ENCODE data around the gene HBZ. TPM values are rescaled to one million over a fixed set of nuclear protein-coding genes. Genes with fewer than 3 reads are reported as not detected.
"Not testable (repeated sequence)": the region's sequence is repeated elsewhere in the genome, so short reads cannot be mapped to it uniquely, and the experiment has no call there.

Gene HBZ
- total RNA-seq, 1 donor from 2014 or later: not detected

DNA sequence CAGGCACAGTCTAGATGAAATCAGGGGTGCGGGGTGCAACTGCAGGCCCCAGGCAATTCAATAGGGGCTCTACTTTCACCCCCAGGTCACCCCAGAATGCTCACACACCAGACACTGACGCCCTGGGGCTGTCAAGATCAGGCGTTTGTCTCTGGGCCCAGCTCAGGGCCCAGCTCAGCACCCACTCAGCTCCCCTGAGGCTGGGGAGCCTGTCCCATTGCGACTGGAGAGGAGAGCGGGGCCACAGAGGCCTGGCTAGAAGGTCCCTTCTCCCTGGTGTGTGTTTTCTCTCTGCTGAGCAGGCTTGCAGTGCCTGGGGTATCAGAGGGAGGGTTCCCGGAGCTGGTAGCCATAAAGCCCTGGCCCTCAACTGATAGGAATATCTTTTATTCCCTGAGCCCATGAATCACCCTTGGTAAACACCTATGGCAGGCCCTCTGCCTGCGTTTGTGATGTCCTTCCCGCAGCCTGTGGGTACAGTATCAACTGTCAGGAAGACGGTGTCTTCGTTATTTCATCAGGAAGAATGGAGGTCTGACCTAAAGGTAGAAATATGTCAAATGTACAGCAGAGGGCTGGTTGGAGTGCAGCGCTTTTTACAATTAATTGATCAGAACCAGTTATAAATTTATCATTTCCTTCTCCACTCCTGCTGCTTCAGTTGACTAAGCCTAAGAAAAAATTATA, 25.7 kb downstream of the HBZ start:
- DNase-seq (ENCODE audit: low spot score): no peak

DNA sequence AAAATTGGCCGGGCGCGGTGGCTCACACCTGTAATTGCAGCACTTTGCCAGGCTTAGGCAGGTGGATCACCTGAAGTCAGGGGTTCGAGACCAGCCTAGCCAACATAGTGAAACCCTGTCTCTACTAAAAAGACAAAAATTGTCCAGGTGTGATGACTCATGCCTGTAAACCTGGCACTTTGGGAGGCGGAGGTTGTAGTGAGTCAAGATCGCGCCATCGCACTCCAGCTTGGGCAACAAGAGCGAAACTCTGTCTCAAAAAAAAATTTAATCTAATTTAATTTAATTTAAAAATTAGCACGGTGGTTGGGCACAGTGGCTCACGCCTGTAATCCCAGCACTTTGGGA, 26.2 kb downstream of the HBZ start:
- no peak for DNase-seq (ENCODE audit: low spot score)

DNA sequence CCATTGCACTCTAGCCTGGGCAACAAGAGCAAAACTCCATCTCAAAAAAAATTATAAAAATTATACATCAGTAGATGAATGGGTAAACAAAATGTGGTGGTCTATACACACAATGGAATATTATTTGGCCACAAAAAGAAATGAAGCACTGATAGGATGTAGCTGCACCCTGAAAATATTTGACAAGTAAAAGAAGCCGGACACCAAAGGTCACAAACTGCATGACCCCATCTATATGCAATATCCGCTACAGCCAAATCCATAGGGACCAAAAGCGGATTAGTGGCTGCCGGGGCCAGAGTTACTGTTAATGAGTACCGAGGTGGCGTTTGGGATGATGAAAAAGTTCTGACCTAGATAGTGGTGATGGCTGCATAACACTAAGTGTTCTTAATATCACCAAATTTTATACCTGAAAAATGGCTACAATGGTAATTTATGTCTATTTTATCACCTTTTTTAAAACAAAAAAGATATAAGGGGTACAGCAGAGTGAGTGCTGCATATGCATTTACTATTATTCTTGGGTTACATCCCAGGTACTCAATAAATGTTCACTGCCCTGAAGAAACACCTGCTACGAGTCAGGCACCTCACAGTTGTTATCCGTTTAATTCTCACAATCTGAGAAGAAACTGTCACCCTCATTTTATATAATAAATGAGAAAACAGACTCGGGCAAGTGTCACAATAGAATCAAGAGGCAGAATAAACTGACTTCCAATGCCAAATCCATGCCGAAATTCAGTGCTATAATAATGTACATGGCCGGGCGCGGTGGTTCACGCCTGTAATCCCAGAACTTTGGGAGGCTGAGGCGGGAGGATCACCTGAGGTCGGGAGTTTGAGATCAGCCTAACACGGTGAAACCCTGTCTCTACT, 27.0 kb downstream of the HBZ start:
- no peak for DNase-seq (ENCODE audit: low spot score)

DNA sequence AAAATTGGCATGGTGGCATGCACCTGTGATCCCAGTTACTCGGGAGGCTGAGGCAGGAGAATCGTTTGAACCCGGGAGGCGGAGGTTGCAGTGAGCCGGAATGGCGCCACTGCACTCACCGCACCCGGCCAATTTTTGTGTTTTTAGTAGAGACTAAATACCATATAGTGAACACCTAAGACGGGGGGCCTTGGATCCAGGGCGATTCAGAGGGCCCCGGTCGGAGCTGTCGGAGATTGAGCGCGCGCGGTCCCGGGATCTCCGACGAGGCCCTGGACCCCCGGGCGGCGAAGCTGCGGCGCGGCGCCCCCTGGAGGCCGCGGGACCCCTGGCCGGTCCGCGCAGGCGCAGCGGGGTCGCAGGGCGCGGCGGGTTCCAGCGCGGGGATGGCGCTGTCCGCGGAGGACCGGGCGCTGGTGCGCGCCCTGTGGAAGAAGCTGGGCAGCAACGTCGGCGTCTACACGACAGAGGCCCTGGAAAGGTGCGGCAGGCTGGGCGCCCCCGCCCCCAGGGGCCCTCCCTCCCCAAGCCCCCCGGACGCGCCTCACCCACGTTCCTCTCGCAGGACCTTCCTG, 27.7 kb downstream of the HBZ start, which contains the start of gene HBQ1:
HBQ1 (plus strand) TSS at position 359 of the 575 bp plus-strand sequence; CDS start at position 387, 28 bp downstream.
- DNase-seq (ENCODE audit: low spot score): no peak

DNA sequence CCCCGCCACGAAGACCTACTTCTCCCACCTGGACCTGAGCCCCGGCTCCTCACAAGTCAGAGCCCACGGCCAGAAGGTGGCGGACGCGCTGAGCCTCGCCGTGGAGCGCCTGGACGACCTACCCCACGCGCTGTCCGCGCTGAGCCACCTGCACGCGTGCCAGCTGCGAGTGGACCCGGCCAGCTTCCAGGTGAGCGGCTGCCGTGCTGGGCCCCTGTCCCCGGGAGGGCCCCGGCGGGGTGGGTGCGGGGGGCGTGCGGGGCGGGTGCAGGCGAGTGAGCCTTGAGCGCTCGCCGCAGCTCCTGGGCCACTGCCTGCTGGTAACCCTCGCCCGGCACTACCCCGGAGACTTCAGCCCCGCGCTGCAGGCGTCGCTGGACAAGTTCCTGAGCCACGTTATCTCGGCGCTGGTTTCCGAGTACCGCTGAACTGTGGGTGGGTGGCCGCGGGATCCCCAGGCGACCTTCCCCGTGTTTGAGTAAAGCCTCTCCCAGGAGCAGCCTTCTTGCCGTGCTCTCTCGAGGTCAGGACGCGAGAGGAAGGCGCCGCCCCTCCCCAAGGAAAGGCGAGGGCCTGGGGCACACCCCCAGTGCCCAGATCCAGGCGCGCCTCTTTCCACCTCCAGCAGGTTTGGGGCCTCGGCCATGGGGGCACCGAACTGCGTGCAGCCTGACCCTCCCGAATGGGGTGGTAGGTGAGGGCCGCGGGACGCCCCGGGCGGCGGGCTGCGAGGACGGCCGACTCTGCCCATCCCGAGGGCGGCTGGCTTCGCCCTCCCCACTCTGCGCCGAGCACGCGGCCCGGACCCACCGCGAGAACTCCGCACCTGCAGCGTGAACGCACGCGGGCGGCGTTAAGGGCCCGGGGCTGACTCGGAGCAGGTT, 28.5 kb downstream of the HBZ start:
- DNase-seq (ENCODE audit: low spot score): peak; percentile 93

DNA sequence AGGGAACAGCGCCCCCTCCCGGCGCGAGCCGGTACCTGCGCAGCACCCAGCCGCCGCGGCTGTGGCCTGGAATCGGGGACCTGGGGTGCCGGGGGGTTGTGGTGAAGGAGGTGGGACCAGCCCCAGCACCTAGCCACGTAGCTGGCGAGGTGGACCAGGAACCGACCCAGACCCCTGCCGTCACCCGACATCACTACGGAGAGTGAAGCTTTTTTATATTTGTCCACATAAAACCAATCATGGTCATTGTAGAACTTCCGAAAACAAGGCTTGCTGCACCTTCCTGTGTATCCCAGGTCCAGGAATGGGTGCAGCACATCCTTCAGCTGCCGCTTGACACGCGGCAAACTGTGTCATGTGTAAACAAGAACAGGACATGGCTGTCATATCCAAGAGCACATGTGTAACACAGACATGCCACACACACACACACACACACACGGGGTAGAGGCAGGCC, 29.1 kb downstream of the HBZ start:
- DNase-seq (ENCODE audit: low spot score): no peak

DNA sequence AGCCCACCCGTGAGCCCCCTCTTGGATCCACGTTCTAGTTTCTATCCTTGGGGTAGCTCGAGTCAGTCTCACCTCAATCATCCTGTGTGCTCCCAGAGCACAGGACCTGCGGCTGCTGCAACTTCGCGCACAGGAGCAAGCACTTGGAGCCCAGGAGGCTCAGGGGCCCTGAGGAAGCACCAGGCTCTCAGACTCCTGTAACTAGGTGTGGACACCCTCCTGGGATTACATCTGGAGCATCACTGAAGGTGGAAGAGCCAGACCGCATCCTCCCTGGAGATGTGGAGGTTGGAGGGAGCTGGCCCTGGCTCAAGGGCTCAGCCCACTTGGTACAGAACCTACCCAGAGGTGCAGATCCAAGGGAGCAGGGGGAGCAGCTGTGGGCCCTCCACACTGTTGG, 30.6 kb downstream of the HBZ start:
- DNase-seq (ENCODE audit: low spot score): no peak

DNA sequence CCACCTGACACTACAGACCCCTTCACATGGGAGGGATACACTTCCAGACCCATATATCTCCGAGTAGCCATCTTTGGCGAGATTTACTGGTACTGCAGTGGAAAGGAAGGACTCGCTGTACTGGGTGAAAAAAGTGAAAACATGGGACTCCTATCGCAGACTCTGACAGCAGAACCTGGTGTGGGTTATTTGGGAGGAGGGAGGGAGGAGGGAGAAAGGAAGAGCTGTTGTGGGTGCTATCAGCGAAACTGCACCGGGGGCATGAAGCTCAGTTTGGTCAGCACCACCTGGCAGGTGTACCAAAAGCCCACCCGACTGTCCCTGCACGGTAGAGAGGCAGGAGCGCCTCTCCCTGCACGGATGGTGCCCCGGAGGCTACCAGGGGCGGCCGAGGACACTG, 32.8 kb downstream of the HBZ start:
- no peak for DNase-seq (ENCODE audit: low spot score)

DNA sequence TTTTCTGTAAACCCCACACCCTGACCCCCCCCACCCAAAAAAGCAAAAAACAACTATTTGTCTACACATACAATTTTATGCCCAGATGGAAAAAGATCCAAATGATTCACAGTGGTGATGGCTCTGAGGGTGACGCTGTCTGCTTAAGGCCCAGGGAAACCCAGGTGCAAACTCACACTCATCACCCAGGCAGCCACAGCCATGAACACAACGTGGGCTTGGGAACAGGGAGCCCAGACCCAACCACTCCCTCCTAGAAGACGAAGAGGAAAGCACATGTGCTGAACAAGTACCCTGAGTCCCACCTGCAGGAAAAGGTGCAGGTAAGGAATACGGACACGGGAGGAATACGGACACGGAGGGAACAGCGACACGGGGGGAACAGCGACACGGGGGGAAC, 33.2 kb downstream of the HBZ start:
- DNase-seq (ENCODE audit: low spot score): no peak

DNA sequence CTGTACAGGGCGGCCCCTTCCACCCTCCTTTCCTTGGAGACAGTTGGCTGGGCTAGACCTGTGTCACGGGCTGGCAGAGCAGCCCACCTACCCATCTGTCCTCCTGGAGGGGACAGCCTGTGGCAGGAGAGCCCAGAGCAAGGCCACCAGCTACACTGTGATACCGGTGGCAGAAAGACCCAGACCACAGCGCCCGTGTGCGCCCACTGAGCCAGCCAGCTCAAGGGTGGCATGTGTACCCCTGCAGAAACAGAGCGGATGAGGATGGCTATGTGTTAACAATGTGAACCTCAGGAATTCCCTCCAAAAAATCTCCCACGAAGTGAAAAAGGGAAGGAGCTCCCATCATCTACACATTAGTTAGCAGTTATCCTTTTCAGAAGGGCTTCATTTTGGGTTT, 34.9 kb downstream of the HBZ start:
- DNase-seq (ENCODE audit: low spot score): no peak

DNA sequence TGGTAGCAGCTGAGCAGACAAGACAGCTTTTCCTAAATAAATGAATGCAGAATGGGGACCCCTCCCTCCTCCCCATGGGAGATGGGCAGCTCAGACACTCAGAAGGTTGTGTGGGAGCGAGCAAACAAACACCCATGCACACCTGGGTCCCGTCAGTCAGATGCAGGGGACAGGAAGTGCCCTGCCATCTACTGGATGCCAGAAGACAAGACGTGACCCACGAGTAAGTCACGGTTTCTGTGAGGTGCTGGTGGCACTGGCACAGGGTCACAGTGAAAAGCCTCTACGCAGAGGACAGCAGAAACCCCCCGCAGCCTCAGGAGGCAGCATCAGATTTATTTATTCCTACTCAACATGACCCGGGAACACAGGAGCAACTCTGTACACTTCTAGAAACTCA, 36.2 kb downstream of the HBZ start:
- no peak for DNase-seq (ENCODE audit: low spot score)

DNA sequence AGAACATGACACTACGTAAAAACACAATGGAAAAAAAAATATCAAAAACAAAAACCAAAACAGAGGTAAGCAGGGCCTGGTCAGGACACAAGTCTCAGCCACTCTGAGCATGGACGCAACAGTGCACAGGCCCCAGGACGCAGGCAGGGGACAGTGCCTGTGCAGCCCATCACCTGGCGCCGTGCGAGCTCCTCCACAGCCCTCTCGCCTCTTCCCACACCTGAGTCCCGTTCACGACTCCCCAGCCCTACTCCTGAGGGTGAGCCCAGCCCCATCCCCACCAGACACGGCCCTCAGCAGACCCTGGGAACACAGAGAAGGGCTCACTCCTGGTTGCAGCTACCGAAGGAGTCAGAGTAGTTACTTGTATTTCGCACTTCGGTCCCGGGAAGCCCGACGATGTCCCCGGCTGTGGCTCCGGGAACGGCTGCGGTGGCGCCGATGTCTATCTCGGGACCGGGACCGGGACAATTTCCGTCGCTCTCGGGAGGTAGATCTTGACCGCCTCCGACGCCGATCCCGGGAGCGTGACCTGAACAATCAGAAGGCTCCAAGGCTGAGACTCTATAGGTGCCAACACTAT, 37.3 kb downstream of the HBZ start:
- DNase-seq (ENCODE audit: low spot score): no peak

DNA sequence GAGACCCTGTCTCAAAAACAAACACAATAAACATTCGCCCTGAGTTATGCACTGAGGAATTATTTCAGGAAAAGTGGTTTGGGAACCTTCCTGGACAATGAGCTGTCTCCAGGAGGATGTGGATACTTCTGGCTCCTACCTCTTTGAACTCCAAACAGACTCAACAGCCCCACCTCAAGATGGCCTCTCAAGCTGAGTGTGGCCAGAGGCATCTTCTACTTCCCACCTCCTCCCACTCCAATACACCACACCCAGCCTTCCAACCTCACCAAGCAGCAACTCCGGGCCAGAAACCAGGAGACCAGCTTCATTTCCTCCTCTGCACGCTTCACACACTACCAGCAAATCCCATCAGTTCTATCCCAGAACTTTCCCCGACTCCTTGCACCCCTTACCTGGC, 39.4 kb downstream of the HBZ start:
- DNase-seq (ENCODE audit: low spot score): no peak

DNA sequence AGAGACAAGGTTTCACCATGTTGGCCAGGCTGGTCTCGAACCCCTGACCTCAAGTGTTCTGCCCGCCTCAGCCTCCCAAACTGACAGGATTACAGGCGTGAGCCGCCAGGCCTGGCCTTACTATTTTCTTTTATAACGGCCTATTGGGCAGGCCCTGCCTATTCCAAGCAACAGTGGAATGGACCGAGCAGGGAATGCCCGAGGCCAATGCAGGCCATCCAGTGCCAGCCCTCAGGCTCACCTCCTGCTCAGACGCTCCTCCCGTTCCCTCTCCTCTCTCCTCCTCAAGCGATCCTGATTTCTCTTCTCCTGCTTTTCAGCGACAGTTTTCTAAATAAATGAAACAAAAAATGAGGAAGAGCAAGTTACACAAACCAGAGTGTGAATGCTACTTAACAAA, 40.2 kb downstream of the HBZ start:
- DNase-seq (ENCODE audit: low spot score): no peak

DNA sequence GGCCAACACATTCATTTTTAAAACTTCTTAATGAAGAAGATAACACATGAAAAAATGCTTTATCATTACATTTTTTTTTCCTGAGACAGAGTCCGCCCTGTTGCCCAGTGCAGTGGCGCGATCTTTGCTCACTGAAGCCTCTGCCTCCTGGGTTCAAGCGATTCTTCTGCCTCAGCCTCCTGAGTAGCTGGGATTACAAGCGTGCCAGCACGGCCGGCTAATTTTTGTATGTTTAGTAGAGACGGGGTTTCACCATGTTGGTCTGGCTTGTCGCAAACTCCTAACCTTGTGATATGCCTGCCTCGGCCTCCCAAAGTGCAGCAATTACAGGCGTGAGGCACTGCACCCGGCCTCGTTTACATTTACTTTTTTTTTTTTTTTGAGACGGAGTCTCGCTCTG, 41.0 kb downstream of the HBZ start:
- no peak for DNase-seq (ENCODE audit: low spot score)

DNA sequence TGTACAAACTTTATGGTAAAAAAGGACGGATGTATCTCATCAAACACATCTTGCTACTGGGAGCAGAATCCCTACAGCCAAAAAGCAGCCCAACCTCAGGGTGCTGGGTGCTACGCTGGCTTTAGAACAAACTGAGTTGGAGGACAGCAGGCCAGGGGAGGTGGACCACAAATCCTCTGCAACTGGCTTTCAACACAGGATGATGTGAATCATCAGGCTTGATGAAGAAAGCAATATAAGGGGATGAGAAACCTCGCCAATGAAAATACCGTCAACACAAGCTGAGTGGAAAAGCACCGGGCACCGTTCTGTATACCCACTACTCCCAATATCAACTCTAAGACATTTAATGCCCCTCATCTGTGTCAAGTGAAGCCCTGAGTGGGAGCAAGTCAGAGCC, 42.1 kb downstream of the HBZ start:
- DNase-seq (ENCODE audit: low spot score): no peak

DNA sequence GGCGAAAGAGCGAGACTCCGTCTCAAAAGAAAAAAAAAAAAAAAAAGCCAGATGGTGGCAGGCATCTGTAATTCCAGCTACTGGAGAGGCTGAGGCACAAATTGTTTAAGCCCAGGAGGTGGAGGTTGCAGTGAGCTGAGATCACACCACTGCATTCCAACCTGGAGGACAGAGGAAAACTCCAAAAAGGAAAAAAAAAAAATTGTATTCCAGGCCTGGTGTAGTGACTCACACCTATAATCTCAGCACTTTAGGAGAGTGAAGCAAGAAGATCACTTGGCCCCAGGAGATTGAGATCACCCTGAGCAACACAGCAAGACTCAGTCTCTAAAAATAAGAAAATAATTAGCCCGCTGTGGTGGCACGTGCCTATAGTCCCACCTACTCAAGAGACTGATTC, 47.9 kb downstream of the HBZ start:
- no peak for DNase-seq (ENCODE audit: low spot score)

DNA sequence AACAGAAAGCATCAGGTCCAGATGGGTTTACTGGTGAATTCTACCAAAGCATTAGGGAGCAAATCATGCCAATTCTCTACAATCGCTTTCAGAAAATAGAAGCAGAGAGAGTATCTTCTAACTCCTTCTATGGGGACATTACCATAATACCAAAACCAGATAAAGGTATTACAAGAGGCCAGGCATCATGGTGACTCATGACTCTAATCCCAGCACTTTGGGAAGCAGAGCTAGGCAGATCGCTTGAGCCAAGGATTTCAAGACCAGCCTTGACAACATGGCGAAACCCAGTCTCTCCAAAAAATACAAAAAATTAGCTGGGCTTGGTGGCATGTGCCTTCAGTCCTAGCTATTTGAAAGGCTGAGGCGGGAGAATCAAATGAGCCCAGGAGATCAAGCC, 50.8 kb downstream of the HBZ start:
- no peak for DNase-seq (ENCODE audit: low spot score)

DNA sequence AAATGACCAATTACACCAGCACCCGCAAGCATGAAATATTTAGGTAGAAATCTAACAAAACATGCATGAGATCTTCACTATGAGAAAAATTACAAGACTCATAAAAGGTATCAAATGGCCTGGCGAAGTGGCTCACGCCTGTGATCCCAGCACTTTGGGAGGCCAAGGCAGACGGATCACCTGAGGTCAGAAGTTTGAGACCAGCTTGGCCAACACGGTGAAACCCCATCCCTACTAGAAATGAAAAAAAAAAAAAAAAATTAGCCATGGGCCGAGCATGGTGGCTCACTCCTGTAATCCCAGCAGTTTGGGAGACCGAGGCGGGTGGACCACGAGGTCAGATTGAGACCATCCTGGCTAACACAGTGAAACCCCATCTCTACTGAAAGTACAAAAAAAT, 51.6 kb downstream of the HBZ start:
- not testable (repeated sequence) for DNase-seq (ENCODE audit: low spot score)

All from mesenteric fat pad (tissue), 1 donor.